Duodenal mucosa (tissue), 2 donors: Measurements from ENCODE around the gene WDR45.
A peak's percentile ranks its signal among the peaks of the same experiment; 100 is the strongest.

Source experiments
- H3K27ac ChIP-seq: one replicate; pipeline ENCODE4 v1.7.0; 2013; ENCODE audit warnings: low read depth, low read length
- H3K27me3 ChIP-seq, 2 donors: one replicate each; pipeline ENCODE4 v1.7.0; 2013; ENCODE audit warnings: low read length in 2 of 2, control low read depth in 1 of 2; ENCODE audit not compliant: insufficient read depth in 2 of 2, control insufficient read depth in 1 of 2
- H3K36me3 ChIP-seq, 2 donors: one replicate each; pipeline ENCODE4 v1.7.0; 2013; ENCODE audit warnings: low read length in 2 of 2, control low read depth in 1 of 2; ENCODE audit not compliant: insufficient read depth in 2 of 2, control insufficient read depth in 1 of 2
- H3K4me1 ChIP-seq, 2 donors: one replicate each; pipeline ENCODE4 v1.7.0; 2013; ENCODE audit warnings: low read length in 2 of 2, control low read depth in 1 of 2; ENCODE audit not compliant: insufficient read depth in 2 of 2, control insufficient read depth in 1 of 2
- H3K4me3 ChIP-seq, 2 donors: one replicate each; pipeline ENCODE4 v1.7.0; 2013; ENCODE audit warnings: low read length in 2 of 2, low read depth in 1 of 2
- H3K9ac ChIP-seq, 2 donors: one replicate each; pipeline ENCODE4 v1.7.0; 2013; ENCODE audit warnings: low read length in 2 of 2, low read depth in 1 of 2
- H3K9me3 ChIP-seq, 2 donors: one replicate each; pipeline ENCODE4 v1.7.0; 2013; ENCODE audit warnings: low read length in 2 of 2, control low read depth in 1 of 2; ENCODE audit not compliant: control insufficient read depth in 1 of 2

Gene WDR45

DNA sequence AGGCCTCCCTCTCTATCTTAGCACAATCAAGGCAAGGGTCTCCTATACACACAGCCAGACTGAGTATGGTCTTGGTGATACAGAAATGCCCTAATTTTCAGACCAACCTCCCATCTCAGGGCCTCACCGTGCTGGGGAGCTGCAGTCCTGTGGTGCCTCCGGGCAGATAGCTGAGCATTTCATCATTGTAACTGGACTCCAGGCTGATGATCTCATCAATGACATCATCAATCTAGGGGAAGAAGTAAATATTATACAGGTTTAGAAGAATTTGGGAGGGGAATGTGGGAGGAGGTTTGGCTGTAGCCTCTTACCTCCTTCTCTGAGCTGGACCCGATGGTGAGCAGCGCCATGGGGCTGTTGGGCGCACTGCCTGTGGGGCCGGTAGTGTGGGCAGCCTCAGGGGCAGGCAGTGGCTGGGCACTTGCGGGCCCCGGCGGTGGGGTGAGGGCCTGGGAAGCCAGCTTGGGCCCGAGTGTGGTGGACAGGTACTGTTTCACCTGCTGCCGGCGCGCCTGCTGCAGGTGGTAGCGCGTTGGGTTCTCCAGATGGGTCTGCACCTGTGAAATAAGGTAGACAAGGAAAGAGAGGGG, 41.7 kb downstream of the WDR45 start:
- Histone ChIP-seq H3K4me1 (peaks cover 6 to 20% of the 10 kb centered on the region in 2 donors), H3K27ac (no peak overlapping the region)

DNA sequence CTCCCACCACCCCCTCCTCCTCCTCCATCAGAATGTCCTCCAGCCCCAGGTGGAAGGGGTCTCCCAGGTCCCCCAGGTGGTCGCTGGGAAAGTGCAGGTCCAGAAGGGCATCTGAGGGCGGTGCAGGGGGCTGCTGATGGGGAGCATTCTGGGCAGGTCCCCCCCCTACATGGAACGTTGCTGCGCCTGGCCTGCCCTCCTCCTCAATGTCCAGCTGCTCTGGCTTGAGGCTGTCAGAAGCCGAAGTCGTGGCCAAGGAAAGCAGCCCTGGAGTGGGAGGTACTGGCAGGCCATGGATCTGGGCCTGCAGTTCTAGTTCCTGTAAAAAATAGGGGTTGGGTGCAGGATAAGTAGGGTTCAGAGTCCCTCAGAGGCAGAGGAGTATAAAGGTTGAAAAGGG, 49.4 kb downstream of the WDR45 start:
- peak overlapping the region; percentile 25 for H3K27ac ChIP-seq
- peaks cover 0 to 28% of the 10 kb centered on the region in 2 donors for H3K36me3 ChIP-seq
- no peak overlapping the region for H3K9ac ChIP-seq

More for the DNA sequence above, 41.7 kb downstream of the WDR45 start:
- Histone ChIP-seq H3K9me3 (no peaks in the 10 kb centered on the region), H3K4me3 (no peak overlapping the region), H3K9ac (no peak overlapping the region), H3K36me3 (peaks cover 3 to 42% of the 10 kb centered on the region in 2 donors), H3K27me3 (no peaks in the 10 kb centered on the region)

DNA sequence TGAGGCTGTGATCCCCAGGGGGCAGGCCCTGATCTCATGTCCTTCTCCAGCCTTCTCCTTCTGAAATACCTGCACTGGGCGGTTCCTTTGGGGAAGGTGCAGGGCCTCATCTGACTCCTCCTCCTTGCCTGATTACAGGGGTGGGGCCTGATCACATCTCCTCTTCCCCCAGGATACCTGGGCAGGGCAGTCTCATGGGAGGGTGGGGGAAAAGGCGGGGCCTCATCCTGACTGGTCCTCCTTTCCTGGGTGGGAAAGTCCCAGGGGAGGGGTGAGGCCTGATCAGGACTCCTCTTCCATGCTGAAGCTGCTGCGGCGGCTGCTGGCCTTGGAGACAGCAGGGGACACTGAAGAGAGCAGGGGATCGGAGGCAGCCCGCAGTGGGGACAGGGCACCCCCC, 49.8 kb downstream of the WDR45 start:
- H3K9me3 ChIP-seq: no peaks in the 10 kb centered on the region
- no peak overlapping the region for H3K4me3 ChIP-seq
- peak overlapping the region; percentile 25 for H3K27ac ChIP-seq
- no peaks in the 10 kb centered on the region for H3K27me3 ChIP-seq
- H3K4me1 ChIP-seq: no peaks in the 10 kb centered on the region
- H3K36me3 ChIP-seq: peaks cover 0 to 28% of the 10 kb centered on the region in 2 donors
- no peak overlapping the region for H3K9ac ChIP-seq

More for the DNA sequence above, 49.4 kb downstream of the WDR45 start:
- no peak overlapping the region for H3K4me3 ChIP-seq
- H3K27me3 ChIP-seq: no peaks in the 10 kb centered on the region
- no peaks in the 10 kb centered on the region for H3K9me3 ChIP-seq
- H3K4me1 ChIP-seq: no peaks in the 10 kb centered on the region
